Right renal cortex interstitium (tissue), 3 donors: ENCODE data around the gene PCDHA1. TPM values are rescaled to one million over a fixed set of nuclear protein-coding genes. Genes with fewer than 3 reads are reported as not detected.
A peak's percentile ranks its signal among the peaks of the same experiment; 100 is the strongest.

Source experiments
- DNase-seq, 3 donors: peaks; one replicate each; pipeline ENCODE4 v3.0.0-alpha.2; 2013; ENCODE audit warnings: low read depth in 3 of 3, low spot score in 2 of 3
- polyA plus RNA-seq, 3 donors: library from polyadenylated mRNA; unstranded; fragments of 120-200 nt; gene quantifications; one replicate each; pipeline ENCODE4 v1.2.1, GENCODE V29; 2013; ENCODE audit not compliant: insufficient read length in 3 of 3

Gene PCDHA1
- polyA plus RNA-seq, 3 donors = 0.06 to 0.08 TPM; not detected in 1

GRCh38 chr5:141032626-141033025 is 246.7 kb downstream of the PCDHA1 start:
- DNase-seq = no peak

GRCh38 chr5:141039061-141039460 is 253.1 kb downstream of the PCDHA1 start:
- DNase-seq = no peak

GRCh38 chr5:141039517-141039916 is 253.6 kb downstream of the PCDHA1 start:
- DNase-seq = no peak

GRCh38 chr5:141040093-141040770 is 254.3 kb downstream of the PCDHA1 start:
- peak in 1 of 3 donors; percentile 9 for DNase-seq

GRCh38 chr5:141040771-141041426 is 255.0 kb downstream of the PCDHA1 start:
- DNase-seq = peak; percentile 72 to 74 (median 73)

GRCh38 chr5:141041427-141041785 is 255.5 kb downstream of the PCDHA1 start:
- no peak for DNase-seq

GRCh38 chr5:141042555-141042954 is 256.6 kb downstream of the PCDHA1 start:
- no peak for DNase-seq

- peak in 2 of 3 donors; percentile 7 to 12 for DNase-seq
These were observed 264.9 kb downstream of the PCDHA1 start, which contains the start of gene PCDHB1 for GRCh38 chr5:141050622-141051520. TSS of gene PCDHB1 (plus strand) at chr5:141051374. CDS start at chr5:141051471, 97 bp downstream.

GRCh38 chr5:141051521-141051866 is 265.6 kb downstream of the PCDHA1 start:
- peak in 2 of 3 donors; percentile 1 to 2 for DNase-seq

Other genes with a start within 250 kb of the PCDHA1 start
- 10 to 100 TPM in 1 of 3 donors, 1 to 10 TPM in 2; 9.8 to 11.5 (median 9.9) TPM for gene EIF4EBP3, start 238.5 kb upstream of the PCDHA1 start, polyA plus RNA-seq
- gene SRA1, start 228.7 kb upstream of the PCDHA1 start, polyA plus RNA-seq = 10 to 100 TPM; 20.3 to 22.8 (median 21.9) TPM
- gene APBB3, start 221.5 kb upstream of the PCDHA1 start, polyA plus RNA-seq = 10 to 100 TPM; 23.8 to 33.1 (median 30.5) TPM
- 10 to 100 TPM; 79.0 to 91.7 (median 79.8) TPM for gene SLC35A4, start 221.3 kb upstream of the PCDHA1 start, polyA plus RNA-seq
- gene CD14, start 153.0 kb upstream of the PCDHA1 start, polyA plus RNA-seq = 1 to 10 TPM; 5.6 to 7.6 (median 7.5) TPM
- gene TMCO6, start 146.7 kb upstream of the PCDHA1 start, polyA plus RNA-seq = 10 to 100 TPM; 15.4 to 16.9 (median 16.6) TPM
- 10 to 100 TPM; 66.7 to 84.4 (median 75.4) TPM for gene NDUFA2, start 138.5 kb upstream of the PCDHA1 start, polyA plus RNA-seq
- 100 to 1,000 TPM; 180 to 194 (median 192) TPM for gene IK, start 138.3 kb upstream of the PCDHA1 start, polyA plus RNA-seq
- gene WDR55, start 121.2 kb upstream of the PCDHA1 start, polyA plus RNA-seq = 10 to 100 TPM; 12.8 to 13.7 (median 13.2) TPM
- gene DND1, start 112.6 kb upstream of the PCDHA1 start, polyA plus RNA-seq = not detected
- gene HARS1, start 94.8 kb upstream of the PCDHA1 start, polyA plus RNA-seq = 10 to 100 TPM; 67.2 to 71.7 (median 71.1) TPM
- gene HARS2, start 94.7 kb upstream of the PCDHA1 start, polyA plus RNA-seq = 10 to 100 TPM; 43.1 to 47.5 (median 45.4) TPM
- gene ZMAT2, start 85.7 kb upstream of the PCDHA1 start, polyA plus RNA-seq = 100 to 1,000 TPM; 147 to 162 (median 157) TPM
- under 1 TPM; 0.23 to 0.40 (median 0.35) TPM for gene PCDHA2, start 8.7 kb downstream of the PCDHA1 start, polyA plus RNA-seq
- gene PCDHA3, start 14.9 kb downstream of the PCDHA1 start, polyA plus RNA-seq = under 1 TPM; 0.22 to 0.65 (median 0.45) TPM
- gene PCDHA4, start 20.9 kb downstream of the PCDHA1 start, polyA plus RNA-seq = 1 to 10 TPM in 2 of 3 donors, under 1 TPM in 1; 0.86 to 1.3 (median 1.3) TPM
- gene PCDHA5, start 35.5 kb downstream of the PCDHA1 start, polyA plus RNA-seq = under 1 TPM; 0.04 to 0.12 (median 0.08) TPM
- gene PCDHA6, start 41.8 kb downstream of the PCDHA1 start, polyA plus RNA-seq = under 1 TPM; 0.33 to 0.47 (median 0.44) TPM
- gene PCDHA7, start 48.1 kb downstream of the PCDHA1 start, polyA plus RNA-seq = under 1 TPM; 0.20 to 0.47 (median 0.22) TPM
- under 1 TPM in 2 of 3 donors, not detected in 1; 0.06 TPM for gene PCDHA8, start 55.0 kb downstream of the PCDHA1 start, polyA plus RNA-seq
- under 1 TPM in 1 of 3 donors, not detected in 2; 0.03 TPM for gene PCDHA9, start 62.2 kb downstream of the PCDHA1 start, polyA plus RNA-seq
- 1 to 10 TPM in 1 of 3 donors, under 1 TPM in 2; 0.51 to 2.1 (median 0.62) TPM for gene PCDHA10, start 69.8 kb downstream of the PCDHA1 start, polyA plus RNA-seq
- under 1 TPM; 0.16 to 0.76 (median 0.19) TPM for gene PCDHA11, start 82.8 kb downstream of the PCDHA1 start, polyA plus RNA-seq
- under 1 TPM; 0.06 to 0.14 (median 0.08) TPM for gene PCDHA12, start 89.2 kb downstream of the PCDHA1 start, polyA plus RNA-seq
- under 1 TPM in 1 of 3 donors, not detected in 2; 0.08 TPM for gene PCDHA13, start 96.0 kb downstream of the PCDHA1 start, polyA plus RNA-seq
- under 1 TPM; 0.04 to 0.10 (median 0.04) TPM for gene PCDHAC1, start 140.2 kb downstream of the PCDHA1 start, polyA plus RNA-seq
- gene PCDHAC2, start 180.3 kb downstream of the PCDHA1 start, polyA plus RNA-seq = under 1 TPM; 0.36 to 0.65 (median 0.61) TPM